GM10847 (cell line): ENCODE data around the gene SYNGR2.

ENCODE experiments used
- POLR2A ChIP-seq: IDR thresholded peaks from 2 replicates; pipeline ENCODE4 v1.6.1; 2011; ENCODE audit not compliant: insufficient read length; ENCODE audit errors: extremely low read depth

Gene SYNGR2

GRCh38 chr17:78137392-78138203, 30.8 kb upstream of the SYNGR2 start:
- no peak for TF ChIP-seq POLR2A

GRCh38 chr17:78138204-78139060, 29.9 kb upstream of the SYNGR2 start:
- peak; percentile 0 for TF ChIP-seq POLR2A

- TF ChIP-seq POLR2A: peak; percentile 63
Observed at GRCh38 chr17:78140169-78141051, 28.0 kb upstream of the SYNGR2 start.

- TF ChIP-seq POLR2A: no peak
Observed at GRCh38 chr17:78141437-78142118, 26.8 kb upstream of the SYNGR2 start.

GRCh38 chr17:78142119-78142861, 26.1 kb upstream of the SYNGR2 start:
- TF ChIP-seq POLR2A: no peak

- no peak for TF ChIP-seq POLR2A
Observed at GRCh38 chr17:78143214-78144146, 24.9 kb upstream of the SYNGR2 start.

GRCh38 chr17:78144147-78144719, 24.1 kb upstream of the SYNGR2 start:
- no peak for TF ChIP-seq POLR2A

- TF ChIP-seq POLR2A: no peak
Observed at GRCh38 chr17:78144736-78145641, 23.4 kb upstream of the SYNGR2 start.

GRCh38 chr17:78146471-78146869, 21.9 kb upstream of the SYNGR2 start:
- no peak for TF ChIP-seq POLR2A

- TF ChIP-seq POLR2A: no peak
Observed at GRCh38 chr17:78146881-78147280, 21.5 kb upstream of the SYNGR2 start.

- peak; percentile 21 for TF ChIP-seq POLR2A
Observed at GRCh38 chr17:78147315-78147998, 20.9 kb upstream of the SYNGR2 start.
